HG03342 (cell line): ENCODE results near the gene FOXS1.
A peak's percentile ranks its signal among the peaks of the same experiment; 100 is the strongest.
"Not testable (repeated sequence)": the region's sequence is repeated elsewhere in the genome, so short reads cannot be mapped to it uniquely, and the experiment has no call there.

ENCODE experiments used
- ATAC-seq: cut with Tn5 transposase; IDR thresholded peaks from one replicate; pipeline ENCODE4 v1.9.1; 2021; ENCODE audit warnings: mild to moderate bottlenecking, moderate library complexity; ENCODE audit not compliant: unreplicated experiment

FOXS1 gene

GRCh38 chr20:31824125-31824485 lies 21.3 kb downstream of the FOXS1 start:
- no peak for ATAC-seq

GRCh38 chr20:31823360-31824124 lies 21.9 kb downstream of the FOXS1 start:
- no peak for ATAC-seq

- ATAC-seq = peak; percentile 76
Observed at GRCh38 chr20:31822421-31823330, 22.7 kb downstream of the FOXS1 start.

GRCh38 chr20:31821427-31821826 lies 24.0 kb downstream of the FOXS1 start:
- no peak for ATAC-seq

GRCh38 chr20:31820228-31820627 lies 25.2 kb downstream of the FOXS1 start:
- no peak for ATAC-seq

GRCh38 chr20:31819083-31819784 lies 26.2 kb downstream of the FOXS1 start, which contains the start of gene MYLK2:
Gene MYLK2, plus strand, starts transcription at chr20:31819356. Its CDS starts 225 bp downstream, at chr20:31819581.
- ATAC-seq = no peak

- ATAC-seq = no peak
Observed at GRCh38 chr20:31818376-31818908, 27.0 kb downstream of the FOXS1 start.

GRCh38 chr20:31817461-31817860 lies 27.9 kb downstream of the FOXS1 start:
- ATAC-seq = no peak

- ATAC-seq = no peak
Observed at GRCh38 chr20:31816221-31816620, 29.2 kb downstream of the FOXS1 start.

- ATAC-seq = no peak
Observed at GRCh38 chr20:31815408-31816188, 29.8 kb downstream of the FOXS1 start.

- not testable (repeated sequence) for ATAC-seq
Observed at GRCh38 chr20:31814142-31814541, 31.3 kb downstream of the FOXS1 start.

- ATAC-seq = no peak
Observed at GRCh38 chr20:31813611-31814010, 31.8 kb downstream of the FOXS1 start.

GRCh38 chr20:31811796-31812728 lies 33.3 kb downstream of the FOXS1 start:
- ATAC-seq = no peak

GRCh38 chr20:31811198-31811597 lies 34.2 kb downstream of the FOXS1 start:
- no peak for ATAC-seq

- no peak for ATAC-seq
Observed at GRCh38 chr20:31809661-31810060, 35.7 kb downstream of the FOXS1 start.

- ATAC-seq = no peak
Observed at GRCh38 chr20:31808481-31808880, 36.9 kb downstream of the FOXS1 start.

- no peak for ATAC-seq
Observed at GRCh38 chr20:31806564-31807355, 38.6 kb downstream of the FOXS1 start.

- no peak for ATAC-seq
Observed at GRCh38 chr20:31803552-31804291, 41.7 kb downstream of the FOXS1 start.
